Common myeloid progenitor, CD34-positive (primary cell): ENCODE results near the gene CEP41.
A peak's percentile ranks its signal among the peaks of the same experiment; 100 is the strongest.

Experiments
- CTCF ChIA-PET: fragments of 350-600 bp; sonication (Branson Sonifier 250); formaldehyde crosslinking; loops from one replicate; lab custom pipeline; 2021; ENCODE audit warnings: antibody characterized with exemption; lab: Charles Lee
- POLR2A ChIA-PET: fragments of 350-600 bp; sonication (Branson Sonifier 250); formaldehyde crosslinking; loops from one replicate; lab custom pipeline; 2021; ENCODE audit warnings: antibody characterized with exemption; lab: Charles Lee
- DNase-seq, 3 donors: peaks; one replicate each; pipeline versions ENCODE4 v3.0.0 to v3.0.0-alpha.2; 2013
- H3K27ac ChIP-seq, 2 experiments: 1 replicate in 1 of 2; 2 replicates in 1 of 2; pipeline ENCODE4 v1.7.0; 2013; ENCODE audit warnings: inconsistent platforms in 2 of 2, low read length in 2 of 2, mild to moderate bottlenecking in 2 of 2, low read depth in 1 of 2, moderate library complexity in 1 of 2; ENCODE audit not compliant: severe bottlenecking in 2 of 2, insufficient read depth in 1 of 2, poor library complexity in 1 of 2
- H3K27me3 ChIP-seq, 5 experiments: replicated peaks in 2 of 5; 1 replicate in 3 of 5; 2 replicates in 2 of 5; pipeline versions ENCODE4 v1.6.1 to v1.7.0; 2013; ENCODE audit warnings: low read length in 4 of 5, mild to moderate bottlenecking in 2 of 5, moderate library complexity in 2 of 5, inconsistent platforms in 1 of 5; ENCODE audit not compliant: insufficient read depth in 5 of 5, control insufficient read depth in 4 of 5
- H3K36me3 ChIP-seq, 4 experiments: 1 replicate in 2 of 4; 2 replicates in 2 of 4; pipeline versions ENCODE4 v1.6.1 to v1.7.0; 2013; ENCODE audit warnings: low read length in 3 of 4, control low read depth in 1 of 4, mild to moderate bottlenecking in 1 of 4; ENCODE audit not compliant: control insufficient read depth in 4 of 4, insufficient read depth in 4 of 4
- H3K4me1 ChIP-seq, 4 experiments: 1 replicate in 3 of 4; 2 replicates in 1 of 4; pipeline versions ENCODE4 v1.6.1 to v1.7.1; 2013; ENCODE audit warnings: low read length in 3 of 4, mild to moderate bottlenecking in 3 of 4, control low read depth in 1 of 4, inconsistent platforms in 1 of 4, moderate library complexity in 1 of 4; ENCODE audit not compliant: control insufficient read depth in 4 of 4, insufficient read depth in 4 of 4; ENCODE audit errors: control extremely low read depth in 1 of 4
- H3K4me3 ChIP-seq, 7 experiments: 1 replicate in 4 of 7; 2 replicates in 3 of 7; pipeline versions ENCODE4 v1.5.1 to v1.7.0; 2013; ENCODE audit warnings: mild to moderate bottlenecking in 7 of 7, low read length in 6 of 7, moderate library complexity in 6 of 7, inconsistent platforms in 2 of 7, low read depth in 2 of 7, control low read depth in 1 of 7; ENCODE audit not compliant: insufficient read depth in 4 of 7, control insufficient read depth in 1 of 7; ENCODE audit errors: extremely low read depth in 1 of 7
- H3K9me3 ChIP-seq, 5 experiments: 1 replicate in 4 of 5; 2 replicates in 1 of 5; pipeline versions ENCODE4 v1.6.1 to v1.7.1; 2013; ENCODE audit warnings: low read length in 4 of 5, mild to moderate bottlenecking in 2 of 5, inconsistent platforms in 1 of 5, low read depth in 1 of 5, moderate library complexity in 1 of 5; ENCODE audit not compliant: control insufficient read depth in 4 of 5, insufficient read depth in 2 of 5; ENCODE audit errors: control extremely low read depth in 1 of 5
- WGBS: methylation state at CpG from one replicate; pipeline ENCODE4 v1.1.5; 2013; ENCODE audit not compliant: insufficient coverage; 5-methylcytosine and 5-hydroxymethylcytosine counted together

Gene CEP41

DNA sequence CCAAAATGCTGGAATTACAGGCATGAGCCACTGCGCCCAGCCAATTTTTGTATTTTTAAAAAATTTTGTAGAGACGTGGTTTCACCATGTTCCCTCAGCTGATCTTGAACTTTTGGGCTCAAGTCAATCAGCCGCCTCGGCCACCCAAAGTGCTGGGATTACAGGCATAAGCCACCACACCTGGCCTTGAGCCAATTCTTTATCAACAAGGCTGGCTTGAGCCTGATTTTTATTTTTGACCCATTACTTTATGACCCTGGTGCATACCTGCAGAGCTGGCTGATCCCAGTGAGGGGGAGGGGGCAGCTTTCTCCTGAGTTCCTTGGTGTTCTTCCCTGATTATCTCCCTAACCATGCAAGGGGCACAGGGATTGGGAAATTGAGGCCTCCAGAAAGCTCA is 76.4 kb downstream of the CEP41 start:
- CTCF ChIA-PET, result no interaction called here
- H3K27ac ChIP-seq, result no peak overlapping the region
- H3K4me3 ChIP-seq, result no peak overlapping the region
- peaks cover 0 to 30% (median 27%) of the 10 kb centered on the region in 4 experiments for H3K4me1 ChIP-seq
- 98% methylated on average over 4 of the region's 4 CpGs for WGBS
- H3K9me3 ChIP-seq, result peaks cover 0 to 12% (median 3%) of the 10 kb centered on the region in 5 experiments
- no peak for DNase-seq
- no peaks in the 10 kb centered on the region for H3K36me3 ChIP-seq
- POLR2A ChIA-PET, result no interaction called here
- no peaks in the 10 kb centered on the region for H3K27me3 ChIP-seq

DNA sequence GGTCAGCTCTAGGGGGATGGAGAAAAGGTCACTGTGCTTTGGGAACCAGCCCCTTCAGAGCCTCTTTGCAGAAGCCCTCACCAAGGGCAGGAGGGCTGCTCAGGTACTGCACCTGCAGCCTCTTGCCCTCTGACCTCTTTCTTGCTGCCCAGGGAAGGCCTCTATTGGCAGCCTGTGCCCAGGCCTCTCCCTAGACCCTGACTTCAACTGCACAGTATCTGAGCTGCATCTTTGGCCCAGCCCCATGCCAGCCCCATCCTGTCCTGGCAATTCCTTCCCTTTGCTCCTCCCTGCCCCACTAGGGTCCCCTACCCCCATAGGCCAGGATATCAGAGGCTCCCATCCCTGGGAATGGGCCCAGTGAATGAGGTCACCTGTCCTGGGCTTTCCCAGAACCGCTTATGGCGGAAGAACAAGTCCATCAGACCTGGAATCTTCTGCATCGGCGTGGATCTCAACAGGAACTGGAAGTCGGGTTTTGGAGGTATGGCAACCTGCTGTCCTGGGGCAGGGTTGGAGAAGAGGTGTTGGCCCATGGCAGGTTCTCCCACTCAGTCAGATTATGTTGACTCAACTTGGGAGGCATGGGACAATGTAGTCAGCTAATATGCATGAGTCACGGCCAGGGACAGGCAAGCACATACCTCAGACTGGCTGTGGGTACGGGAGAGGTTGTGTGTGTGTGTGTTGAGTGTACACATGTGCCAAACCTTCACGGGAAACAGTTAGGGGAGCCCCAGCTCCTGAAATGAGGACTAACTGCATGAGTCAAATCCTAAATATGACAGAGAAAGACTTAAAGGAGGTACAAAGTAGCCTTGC is 77.6 kb downstream of the CEP41 start:
- DNase-seq, result peak in 1 of 3 donors; percentile 14
- ChIA-PET CTCF (no interaction called here), POLR2A (no interaction called here)
- no peaks in the 10 kb centered on the region for H3K27me3 ChIP-seq
- H3K4me1 ChIP-seq, result peaks cover 0 to 18% (median 15%) of the 10 kb centered on the region in 4 experiments
- H3K27ac ChIP-seq, result no peak overlapping the region
- H3K36me3 ChIP-seq, result no peaks in the 10 kb centered on the region
- no peak overlapping the region for H3K4me3 ChIP-seq
- WGBS, result 89% methylated on average over 7 of the region's 8 CpGs
- H3K9me3 ChIP-seq, result peaks cover 0 to 23% (median 10%) of the 10 kb centered on the region in 5 experiments

GRCh38 chr7:130362251-130362816 is 78.5 kb downstream of the CEP41 start:
- 94% methylated on average over 8 of the region's 10 CpGs for WGBS
- CTCF ChIA-PET, result no interaction called here
- POLR2A ChIA-PET, result no interaction called here

GRCh38 chr7:130361681-130362080 is 79.1 kb downstream of the CEP41 start:
- Histone ChIP-seq H3K27ac (no peak overlapping the region), H3K36me3 (no peaks in the 10 kb centered on the region), H3K27me3 (no peaks in the 10 kb centered on the region), H3K4me3 (no peak overlapping the region), H3K9me3 (peaks cover 0 to 23% (median 10%) of the 10 kb centered on the region in 5 experiments), H3K4me1 (peaks cover 0 to 7% (median 3%) of the 10 kb centered on the region in 4 experiments)
- DNase-seq, result no peak
- POLR2A ChIA-PET, result no interaction called here
- CTCF ChIA-PET, result no interaction called here
- WGBS, result over 99% methylated on average over 7 of the region's 7 CpGs

More at GRCh38 chr7:130362251-130362816, 78.5 kb downstream of the CEP41 start:
- H3K4me1 ChIP-seq, result peaks cover 0 to 9% (median 6%) of the 10 kb centered on the region in 4 experiments
- H3K27ac ChIP-seq, result no peak overlapping the region
- no peaks in the 10 kb centered on the region for H3K27me3 ChIP-seq
- no peaks in the 10 kb centered on the region for H3K36me3 ChIP-seq
- no peak for DNase-seq
- peaks cover 0 to 23% (median 10%) of the 10 kb centered on the region in 5 experiments for H3K9me3 ChIP-seq
- no peak overlapping the region for H3K4me3 ChIP-seq

GRCh38 chr7:130360518-130360917 is 80.3 kb downstream of the CEP41 start:
- ChIA-PET POLR2A (no interaction called here), CTCF (interaction anchor here (0.6 kb wide), 1 partner anchor 20 kb away, joined by 3 read pairs; no protein-coding TSS in a partner anchor)
- WGBS, result 100% methylated on average over 1 of the region's 3 CpGs
- peaks cover 0 to 15% (median 7%) of the 10 kb centered on the region in 4 experiments for H3K4me1 ChIP-seq
- H3K9me3 ChIP-seq, result peaks cover 0 to 23% (median 10%) of the 10 kb centered on the region in 5 experiments
- no peak overlapping the region for H3K4me3 ChIP-seq
- H3K27ac ChIP-seq, result no peak overlapping the region
- DNase-seq, result no peak
- H3K27me3 ChIP-seq, result no peaks in the 10 kb centered on the region
- no peaks in the 10 kb centered on the region for H3K36me3 ChIP-seq

- 100% methylated on average over 2 of the region's 5 CpGs for WGBS
- Histone ChIP-seq H3K27me3 (no peaks in the 10 kb centered on the region), H3K4me3 (no peak overlapping the region), H3K4me1 (peaks cover 0 to 15% (median 7%) of the 10 kb centered on the region in 4 experiments), H3K27ac (no peak overlapping the region), H3K9me3 (peaks cover 0 to 23% (median 10%) of the 10 kb centered on the region in 5 experiments), H3K36me3 (no peaks in the 10 kb centered on the region)
- ChIA-PET CTCF (no interaction called here), POLR2A (no interaction called here)
- DNase-seq, result no peak
Measured at GRCh38 chr7:130359276-130359857, 81.4 kb downstream of the CEP41 start.
